Omental fat pad (tissue), 4 donors: ENCODE results near the gene RPL26. TPM values are rescaled to one million over a fixed set of nuclear protein-coding genes. Genes with fewer than 3 reads are reported as not detected.
"Not testable (repeated sequence)": the region's sequence is repeated elsewhere in the genome, so short reads cannot be mapped to it uniquely, and the experiment has no call there.

Source experiments
- ATAC-seq: fragments of 150-250 bp; one replicate; pipeline ENCODE4 v1.9.1; 2016; ENCODE audit warnings: mild to moderate bottlenecking, moderate library complexity; ENCODE audit not compliant: low FRiP score
- DNase-seq: peaks from one replicate; pipeline ENCODE4 v3.0.0-alpha.2; 2019; ENCODE audit warnings: low spot score
- total RNA-seq, 4 donors: library from RNA; depleted of rRNA; stranded (reverse); fragments of >200 nt; gene quantifications; one replicate each; pipeline ENCODE4 v1.1.0, GENCODE V29; 2016
- TF ChIP-seq, protein P1 (sequence below), 3 donors: fragments of 450-650 bp; IDR thresholded peaks; one replicate each; pipeline ENCODE4 v1.5.1; 2016 to 2017; ENCODE audit warnings: antibody characterized with exemption in 3 of 3, mild to moderate bottlenecking in 3 of 3, moderate library complexity in 2 of 3

Gene RPL26
- total RNA-seq, 4 donors from 2014 or later: 3,452 to 4,057 (median 3,629) TPM

DNA sequence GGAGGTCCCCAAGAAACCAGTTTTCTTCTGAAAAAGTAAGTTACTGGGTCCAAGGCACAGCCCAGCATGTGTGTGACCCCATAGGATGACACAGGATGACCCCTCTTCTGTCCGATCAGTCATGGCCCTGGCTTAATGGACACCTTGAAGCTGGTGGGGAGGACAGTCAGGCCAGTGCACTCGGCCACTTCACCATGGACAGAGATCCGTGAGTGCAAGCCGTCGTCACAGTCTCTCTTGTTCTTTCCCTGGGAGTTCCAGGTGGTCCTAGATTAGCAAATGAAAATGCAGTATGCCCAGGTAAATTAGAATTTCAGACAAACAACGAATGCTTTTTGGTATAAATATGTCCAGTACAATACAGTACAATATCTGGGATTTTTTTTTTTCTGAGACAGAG, 16.0 kb upstream of the RPL26 start:
- TF ChIP-seq, protein P1, sequence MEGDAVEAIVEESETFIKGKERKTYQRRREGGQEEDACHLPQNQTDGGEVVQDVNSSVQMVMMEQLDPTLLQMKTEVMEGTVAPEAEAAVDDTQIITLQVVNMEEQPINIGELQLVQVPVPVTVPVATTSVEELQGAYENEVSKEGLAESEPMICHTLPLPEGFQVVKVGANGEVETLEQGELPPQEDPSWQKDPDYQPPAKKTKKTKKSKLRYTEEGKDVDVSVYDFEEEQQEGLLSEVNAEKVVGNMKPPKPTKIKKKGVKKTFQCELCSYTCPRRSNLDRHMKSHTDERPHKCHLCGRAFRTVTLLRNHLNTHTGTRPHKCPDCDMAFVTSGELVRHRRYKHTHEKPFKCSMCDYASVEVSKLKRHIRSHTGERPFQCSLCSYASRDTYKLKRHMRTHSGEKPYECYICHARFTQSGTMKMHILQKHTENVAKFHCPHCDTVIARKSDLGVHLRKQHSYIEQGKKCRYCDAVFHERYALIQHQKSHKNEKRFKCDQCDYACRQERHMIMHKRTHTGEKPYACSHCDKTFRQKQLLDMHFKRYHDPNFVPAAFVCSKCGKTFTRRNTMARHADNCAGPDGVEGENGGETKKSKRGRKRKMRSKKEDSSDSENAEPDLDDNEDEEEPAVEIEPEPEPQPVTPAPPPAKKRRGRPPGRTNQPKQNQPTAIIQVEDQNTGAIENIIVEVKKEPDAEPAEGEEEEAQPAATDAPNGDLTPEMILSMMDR (IDR thresholded peaks at IDR 0.05): no peak

DNA sequence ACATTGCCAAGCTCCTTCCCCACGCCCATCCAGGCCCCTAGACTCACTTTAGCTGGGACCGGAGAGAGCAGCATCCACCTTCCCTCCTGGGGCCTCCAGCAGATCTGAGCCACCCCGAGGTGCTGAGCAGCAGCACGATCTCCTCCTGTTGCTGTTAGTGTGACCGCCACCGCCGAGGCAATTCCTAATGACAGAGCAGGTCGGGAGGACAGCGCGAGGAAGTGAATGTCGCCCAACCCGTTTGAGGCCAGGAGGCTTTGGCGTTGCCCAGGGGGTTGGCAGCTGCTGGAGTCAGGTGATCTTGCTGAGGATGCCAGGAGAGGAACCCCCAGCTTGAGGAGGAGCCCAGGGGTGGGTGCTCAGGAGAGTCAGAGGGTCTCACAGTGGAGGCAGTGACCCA, 14.6 kb upstream of the RPL26 start, which contains the start of gene RNF222:
Gene RNF222, minus strand, starts transcription at position 192 of the 400 bp plus-strand sequence. CDS start 4,366 bp downstream, outside the sequence.
- DNase-seq: no peak
- ATAC-seq: no peak
- TF ChIP-seq, protein P1 (IDR thresholded peaks at IDR 0.05): no peak

More for the DNA sequence above, 16.0 kb upstream of the RPL26 start:
- no peak for DNase-seq
- no peak for ATAC-seq

DNA sequence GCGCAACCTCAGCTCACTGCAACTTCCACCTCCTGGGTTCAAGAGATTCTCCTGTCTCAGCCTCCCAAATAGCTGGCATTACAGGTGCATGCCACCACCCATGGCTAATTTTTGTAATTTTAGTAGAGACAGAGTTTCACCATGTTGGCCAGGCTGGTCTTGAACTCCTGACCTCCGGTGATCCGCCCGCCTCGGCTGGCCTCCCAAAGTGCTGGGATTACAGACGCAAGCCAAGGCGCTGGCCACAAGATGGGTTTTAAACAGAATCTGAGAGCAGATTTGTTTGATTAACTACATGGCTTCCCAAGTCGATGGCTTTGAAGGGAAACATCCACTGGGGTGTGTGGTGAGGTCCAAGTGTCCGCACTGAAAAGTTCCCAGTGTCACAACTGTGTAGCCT, 11.5 kb upstream of the RPL26 start:
- DNase-seq, ATAC-seq: not testable (repeated sequence)

DNA sequence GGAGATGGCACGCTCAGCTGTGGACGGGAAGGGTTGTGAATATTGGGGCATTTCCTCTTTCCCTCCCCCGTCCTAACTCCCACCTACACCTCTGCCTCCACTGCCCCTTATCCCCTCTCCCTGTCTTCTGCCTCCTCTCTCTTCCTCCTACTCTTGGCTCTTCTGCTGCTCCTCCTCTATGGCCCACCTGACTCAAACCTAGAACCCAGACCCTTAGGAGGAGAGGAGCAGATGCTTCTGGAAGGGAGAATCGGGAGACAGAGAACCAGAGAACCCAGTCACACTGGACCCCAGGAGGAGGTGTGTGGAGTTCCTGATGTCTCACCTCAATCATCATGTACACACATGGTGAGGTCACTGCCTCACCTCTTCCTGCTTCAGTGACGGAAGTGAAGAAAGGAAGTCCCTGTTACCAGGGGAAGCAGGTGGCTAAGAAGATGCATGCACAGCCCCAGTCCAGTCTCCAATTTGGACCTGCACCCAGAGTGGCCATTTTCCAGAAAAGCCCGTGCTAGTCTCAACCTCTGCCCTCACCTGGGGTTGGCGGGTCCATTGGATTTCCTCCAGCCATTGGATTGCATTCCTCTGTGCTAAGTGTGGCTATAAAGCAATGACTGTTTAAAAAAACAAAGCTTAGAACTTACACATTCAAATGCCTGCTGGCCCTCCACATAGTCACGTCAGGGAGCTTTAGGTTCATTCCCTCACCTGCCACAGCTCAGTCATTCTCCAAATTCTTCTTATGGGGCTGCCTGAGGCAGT, 10.7 kb upstream of the RPL26 start:
- ATAC-seq (no peak), DNase-seq (no peak)
- TF ChIP-seq, protein P1 (IDR thresholded peaks at IDR 0.05): no peak

DNA sequence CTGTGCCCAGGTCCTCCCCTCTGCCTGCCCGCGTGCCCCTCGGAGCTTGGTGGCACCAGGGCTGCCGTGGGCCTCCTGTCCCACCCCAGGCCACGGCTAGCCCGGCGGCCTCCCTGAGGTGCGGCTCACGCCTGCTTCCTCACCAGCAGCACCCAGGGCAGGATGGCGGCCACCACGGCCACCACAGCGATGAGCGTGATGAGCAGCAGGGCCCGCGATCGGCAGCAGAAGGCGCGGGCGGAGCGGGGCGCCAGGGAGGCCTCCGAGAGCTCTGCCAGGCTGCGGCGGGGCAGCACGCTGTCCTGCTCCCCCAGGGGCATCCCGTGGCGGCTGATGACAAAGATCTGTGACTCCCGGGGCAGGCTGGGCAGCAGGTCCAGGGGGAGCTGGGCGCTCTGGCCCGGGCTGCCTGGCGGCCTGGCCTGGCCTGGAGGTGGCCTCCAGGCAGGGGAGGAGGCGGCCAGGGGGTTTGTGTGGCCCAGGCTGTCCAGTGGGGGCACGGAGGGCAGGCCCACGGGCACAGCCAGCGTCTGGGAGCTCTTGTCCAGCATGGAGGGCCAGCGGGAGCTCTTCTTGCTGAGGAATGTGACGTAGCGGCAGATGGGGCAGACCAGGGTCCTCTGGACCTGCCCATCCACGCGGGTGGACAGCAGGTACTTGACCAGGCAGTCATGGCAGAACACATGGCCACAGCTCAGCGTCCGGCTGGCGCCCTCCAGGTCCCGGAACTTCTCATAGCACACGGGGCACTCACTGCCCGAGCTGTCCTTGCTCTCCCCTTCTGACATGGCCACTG, 9.9 kb upstream of the RPL26 start:
- TF ChIP-seq, protein P1 (IDR thresholded peaks at IDR 0.05): no peak
- ATAC-seq (no peak), DNase-seq (no peak)

DNA sequence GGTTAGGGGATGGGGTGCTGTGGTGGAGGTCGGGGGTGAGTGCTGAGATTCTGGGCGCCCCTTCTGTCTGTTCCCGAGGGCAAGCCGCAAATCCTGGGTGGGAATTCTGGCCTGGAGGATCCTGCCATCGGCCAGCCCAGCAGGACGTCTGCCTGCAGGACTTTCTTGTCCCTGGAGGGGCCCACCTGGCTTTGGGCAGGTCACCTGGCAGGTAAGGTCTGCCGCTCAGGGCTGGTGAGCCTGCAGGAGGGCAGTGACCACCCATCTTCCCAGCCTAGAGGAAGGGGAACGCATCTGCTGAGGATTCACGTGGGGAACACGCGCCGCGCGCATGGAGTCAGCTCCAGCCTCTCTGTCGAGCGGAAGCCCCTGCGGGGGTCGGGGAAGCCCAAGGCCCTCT, 9.3 kb upstream of the RPL26 start:
- ATAC-seq (no peak), DNase-seq (no peak)
- TF ChIP-seq, protein P1 (IDR thresholded peaks at IDR 0.05): no peak

DNA sequence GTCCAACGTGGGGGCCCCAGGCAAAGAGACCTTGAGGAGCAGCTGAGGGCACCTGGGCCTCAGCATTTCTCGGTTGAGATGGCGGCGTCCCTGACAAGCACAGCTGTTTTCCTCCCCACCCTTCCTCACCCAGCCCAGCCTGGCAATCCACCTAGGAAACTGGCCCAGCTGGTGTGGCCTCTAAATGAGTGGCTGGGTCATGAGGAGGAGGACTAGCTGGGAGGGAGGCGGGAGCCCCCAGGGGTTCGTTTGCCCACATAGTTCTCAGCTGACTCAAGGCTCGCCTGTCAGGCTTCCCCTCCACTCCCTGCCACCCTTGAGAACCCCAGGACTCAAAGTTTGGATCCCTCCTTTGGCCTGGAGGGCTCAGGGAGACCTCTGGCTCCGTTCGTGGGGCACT, 8.7 kb upstream of the RPL26 start:
- DNase-seq: no peak
- TF ChIP-seq, protein P1 (IDR thresholded peaks at IDR 0.05): no peak
- no peak for ATAC-seq
